A549 treated with AZD9567 at 1 μM for 4 hours (cell line): ENCODE results near the gene PAPLN. TPM values are rescaled to one million over a fixed set of nuclear protein-coding genes. Genes with fewer than 3 reads are reported as not detected.

Experiments used
- total RNA-seq: library from RNA; stranded (reverse); fragments of 200-300 nt; extraction: Qiagen RNA extraction; gene quantifications from 5 replicates; pipeline ENCODE4 v1.2.3, GENCODE V29; 2022; ENCODE audit not compliant: insufficient read depth

Gene PAPLN, protein sequence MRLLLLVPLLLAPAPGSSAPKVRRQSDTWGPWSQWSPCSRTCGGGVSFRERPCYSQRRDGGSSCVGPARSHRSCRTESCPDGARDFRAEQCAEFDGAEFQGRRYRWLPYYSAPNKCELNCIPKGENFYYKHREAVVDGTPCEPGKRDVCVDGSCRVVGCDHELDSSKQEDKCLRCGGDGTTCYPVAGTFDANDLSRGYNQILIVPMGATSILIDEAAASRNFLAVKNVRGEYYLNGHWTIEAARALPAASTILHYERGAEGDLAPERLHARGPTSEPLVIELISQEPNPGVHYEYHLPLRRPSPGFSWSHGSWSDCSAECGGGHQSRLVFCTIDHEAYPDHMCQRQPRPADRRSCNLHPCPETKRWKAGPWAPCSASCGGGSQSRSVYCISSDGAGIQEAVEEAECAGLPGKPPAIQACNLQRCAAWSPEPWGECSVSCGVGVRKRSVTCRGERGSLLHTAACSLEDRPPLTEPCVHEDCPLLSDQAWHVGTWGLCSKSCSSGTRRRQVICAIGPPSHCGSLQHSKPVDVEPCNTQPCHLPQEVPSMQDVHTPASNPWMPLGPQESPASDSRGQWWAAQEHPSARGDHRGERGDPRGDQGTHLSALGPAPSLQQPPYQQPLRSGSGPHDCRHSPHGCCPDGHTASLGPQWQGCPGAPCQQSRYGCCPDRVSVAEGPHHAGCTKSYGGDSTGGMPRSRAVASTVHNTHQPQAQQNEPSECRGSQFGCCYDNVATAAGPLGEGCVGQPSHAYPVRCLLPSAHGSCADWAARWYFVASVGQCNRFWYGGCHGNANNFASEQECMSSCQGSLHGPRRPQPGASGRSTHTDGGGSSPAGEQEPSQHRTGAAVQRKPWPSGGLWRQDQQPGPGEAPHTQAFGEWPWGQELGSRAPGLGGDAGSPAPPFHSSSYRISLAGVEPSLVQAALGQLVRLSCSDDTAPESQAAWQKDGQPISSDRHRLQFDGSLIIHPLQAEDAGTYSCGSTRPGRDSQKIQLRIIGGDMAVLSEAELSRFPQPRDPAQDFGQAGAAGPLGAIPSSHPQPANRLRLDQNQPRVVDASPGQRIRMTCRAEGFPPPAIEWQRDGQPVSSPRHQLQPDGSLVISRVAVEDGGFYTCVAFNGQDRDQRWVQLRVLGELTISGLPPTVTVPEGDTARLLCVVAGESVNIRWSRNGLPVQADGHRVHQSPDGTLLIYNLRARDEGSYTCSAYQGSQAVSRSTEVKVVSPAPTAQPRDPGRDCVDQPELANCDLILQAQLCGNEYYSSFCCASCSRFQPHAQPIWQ
- total RNA-seq, result 5.5 to 6.5 TPM (median 5.8 TPM) in 5 replicates

DNA sequence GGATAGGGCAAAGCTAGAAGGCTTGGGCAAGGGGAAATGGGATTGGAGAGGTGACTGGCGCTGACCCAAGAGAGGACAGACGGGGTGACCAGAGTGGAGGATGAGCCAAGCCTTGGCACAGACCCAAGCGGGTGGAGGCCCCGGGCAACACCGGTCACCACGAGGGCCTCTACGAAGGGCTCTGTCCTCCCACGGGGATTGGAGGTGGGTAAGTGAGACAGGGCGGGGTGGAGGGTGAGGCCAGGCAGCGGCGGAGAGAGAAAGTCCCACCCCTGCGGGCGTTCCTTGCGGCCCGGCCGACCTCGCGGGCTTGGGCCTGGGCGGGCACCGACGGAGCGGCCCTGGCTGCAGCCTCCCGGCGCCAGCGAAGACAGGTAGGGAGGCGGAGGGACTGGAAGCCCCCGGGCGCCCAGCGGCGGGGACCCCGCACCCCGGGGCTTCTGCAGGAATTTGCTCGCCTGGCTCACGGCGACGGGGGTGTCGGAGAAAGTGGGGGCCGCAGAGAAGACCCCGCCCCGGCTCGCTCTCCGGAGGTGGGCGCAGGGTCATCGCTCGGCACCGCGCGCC is at the start of gene PAPLN:
Gene PAPLN (plus strand): TSS at position 288 of the 567 bp plus-strand sequence. CDS start 2,273 bp downstream, outside the sequence.

Other genes with a start within 250 kb of the PAPLN start
- 8.6 to 11.0 TPM (median 10.5 TPM) in 5 replicates for gene ZFYVE1, start 210.4 kb upstream of the PAPLN start, total RNA-seq
- gene RBM25, start 179.0 kb upstream of the PAPLN start, total RNA-seq, result 48.3 to 58.7 TPM (median 54.9 TPM) in 5 replicates
- 57.4 to 99.9 TPM (median 63.8 TPM) in 5 replicates for gene PSEN1, start 101.0 kb upstream of the PAPLN start, total RNA-seq
- 38.3 to 43.6 TPM (median 42.2 TPM) in 5 replicates for gene NUMB, start 221.0 kb downstream of the PAPLN start, total RNA-seq